NB4 (cell line): ENCODE measurements around the gene NR4A1.

Experiments
- DNase-seq: peaks from one replicate; pipeline ENCODE4 v3.0.0; 2010; ENCODE audit warnings: low read depth
- H3K4me3 ChIP-seq: one replicate; pipeline ENCODE4 v1.5.1; 2011; ENCODE audit warnings: mild to moderate bottlenecking, low read depth, low read length, moderate library complexity
- CTCF ChIP-seq: IDR thresholded peaks from one replicate; pipeline ENCODE4 v1.5.1; 2012; ENCODE audit warnings: low read depth, low read length
- MAX ChIP-seq: IDR thresholded peaks from 2 replicates; pipeline ENCODE4 v1.6.1; 2011; ENCODE audit warnings: low read depth, low read length
- MYC ChIP-seq: IDR thresholded peaks from 2 replicates; pipeline ENCODE4 v1.6.1; 2011; ENCODE audit warnings: low read depth, low read length
- POLR2A ChIP-seq: IDR thresholded peaks from 2 replicates; pipeline ENCODE4 v1.6.1; 2011; ENCODE audit warnings: mild to moderate bottlenecking; ENCODE audit not compliant: insufficient read length; ENCODE audit errors: extremely low read depth

NR4A1 gene

GRCh38 chr12:52050758-52051541 lies at the start of gene NR4A1:
Gene NR4A1 (plus strand): TSS chr12:52051442. CDS start chr12:52054329, 2,887 bp downstream.
- DNase-seq: peak; percentile 94
- TF ChIP-seq POLR2A: peak; percentile 30
- TF ChIP-seq CTCF: peak; percentile 8
- no peak for TF ChIP-seq MYC
- TF ChIP-seq MAX: no peak
- peak within 1 kb of the TSS; percentile 53 for H3K4me3 ChIP-seq

- DNase-seq: no peak
- no peak overlapping the region for H3K4me3 ChIP-seq
- no peak for TF ChIP-seq CTCF
Measured at GRCh38 chr12:52003016-52003550, 48.2 kb upstream of the NR4A1 start.

GRCh38 chr12:52003591-52003990 lies 47.7 kb upstream of the NR4A1 start:
- TF ChIP-seq MYC (no peak), MAX (no peak), POLR2A (no peak), CTCF (no peak)
- DNase-seq: no peak
- H3K4me3 ChIP-seq: no peak overlapping the region

GRCh38 chr12:52004042-52004648 lies 47.1 kb upstream of the NR4A1 start:
- DNase-seq: peak; percentile 57
- no peak overlapping the region for H3K4me3 ChIP-seq
- no peak for TF ChIP-seq MAX
- TF ChIP-seq CTCF: peak; percentile 55

GRCh38 chr12:52005218-52005902 lies 45.9 kb upstream of the NR4A1 start:
- DNase-seq: no peak
- H3K4me3 ChIP-seq: no peak overlapping the region
- no peak for TF ChIP-seq CTCF
- peak; percentile 62 for TF ChIP-seq MAX
- 0 out of 2 replicates have a peak, but pooled peaks have one; percentile 8 for TF ChIP-seq MYC
- no peak for TF ChIP-seq POLR2A
